Smooth muscle cell (in vitro differentiated cells): ENCODE data around the gene PLXND1. TPM values are rescaled to one million over a fixed set of nuclear protein-coding genes. Genes with fewer than 3 reads are reported as not detected.
A peak's percentile ranks its signal among the peaks of the same experiment; 100 is the strongest.

ENCODE experiments used
- DNase-seq: peaks from one replicate; lab custom pipeline; 2025; ENCODE audit not compliant: unreplicated experiment; lab: John Stamatoyannopoulos, UW
- H2AFZ ChIP-seq: fragments of 200-600 bp; sonication (generic); 2 replicates; pipeline ENCODE4 v1.6.0; 2016; ENCODE audit warnings: antibody characterized with exemption, low read depth, mild to moderate bottlenecking
- H3F3A ChIP-seq: fragments of 200-600 bp; sonication (generic); 2 replicates; pipeline ENCODE4 v1.6.0; 2017; ENCODE audit warnings: antibody characterized with exemption, low read depth
- H3K27ac ChIP-seq: fragments of 200-600 bp; sonication (generic); 2 replicates; pipeline ENCODE4 v1.5.1; 2016; ENCODE audit warnings: low read depth, mild to moderate bottlenecking
- H3K27me3 ChIP-seq: fragments of 200-600 bp; sonication (generic); 2 replicates; pipeline ENCODE4 v1.6.1; 2016; ENCODE audit warnings: low read depth, mild to moderate bottlenecking
- H3K36me3 ChIP-seq: fragments of 200-600 bp; sonication (generic); 2 replicates; pipeline ENCODE4 v1.5.1; 2016; ENCODE audit warnings: low read depth
- H3K4me1 ChIP-seq: fragments of 200-600 bp; sonication (generic); 2 replicates; pipeline ENCODE4 v1.5.1; 2016; ENCODE audit warnings: low read depth
- H3K4me2 ChIP-seq: fragments of 200-600 bp; sonication (generic); 2 replicates; pipeline ENCODE4 v1.6.0; 2016; ENCODE audit warnings: mild to moderate bottlenecking
- H3K4me3 ChIP-seq: fragments of 200-600 bp; sonication (generic); 2 replicates; pipeline ENCODE4 v1.5.1; 2016; ENCODE audit warnings: mild to moderate bottlenecking
- H3K79me2 ChIP-seq: fragments of 200-600 bp; sonication (generic); 2 replicates; pipeline ENCODE4 v1.6.0; 2016; ENCODE audit warnings: low read depth, mild to moderate bottlenecking
- H3K9ac ChIP-seq: fragments of 200-600 bp; sonication (generic); 2 replicates; pipeline ENCODE4 v1.6.0; 2016; ENCODE audit warnings: low read depth
- H3K9me3 ChIP-seq: fragments of 200-600 bp; sonication (generic); replicated peaks from 2 replicates; pipeline ENCODE4 v1.5.1; 2016; ENCODE audit warnings: low read depth
- H4K20me1 ChIP-seq: fragments of 200-600 bp; sonication (generic); 2 replicates; pipeline ENCODE4 v1.6.0; 2016; ENCODE audit warnings: low read depth
- WGBS: methylation state at CpG from one replicate; pipeline ENCODE4 v1.1.7; 2016; ENCODE audit warnings: low lambda C conversion rate; 5-methylcytosine and 5-hydroxymethylcytosine counted together
- polyA plus RNA-seq: library from polyadenylated mRNA; unstranded; fragments of >200 nt; fragmentation: Nextera tagmentation; extraction: Ambion mirVana; gene quantifications from 2 replicates; pipeline ENCODE4 v1.2.1, GENCODE V29; 2016
- total RNA-seq: library from RNA; depleted of rRNA; stranded (reverse); fragments of >200 nt; gene quantifications from 2 replicates; pipeline ENCODE4 v1.2.3, GENCODE V29; 2014
- TF ChIP-seq, protein P1 (sequence below): fragments of 200-600 bp; sonication (generic); IDR thresholded peaks from 2 replicates; pipeline ENCODE4 v1.5.1; 2017; ENCODE audit warnings: borderline replicate concordance, mild to moderate bottlenecking, antibody characterized with exemption; ENCODE audit not compliant: insufficient read depth, poor library complexity, severe bottlenecking

Gene PLXND1
- total and polyA plus RNA-seq, 2 experiments from 2014 or later = 75.8 to 94.3 TPM

DNA sequence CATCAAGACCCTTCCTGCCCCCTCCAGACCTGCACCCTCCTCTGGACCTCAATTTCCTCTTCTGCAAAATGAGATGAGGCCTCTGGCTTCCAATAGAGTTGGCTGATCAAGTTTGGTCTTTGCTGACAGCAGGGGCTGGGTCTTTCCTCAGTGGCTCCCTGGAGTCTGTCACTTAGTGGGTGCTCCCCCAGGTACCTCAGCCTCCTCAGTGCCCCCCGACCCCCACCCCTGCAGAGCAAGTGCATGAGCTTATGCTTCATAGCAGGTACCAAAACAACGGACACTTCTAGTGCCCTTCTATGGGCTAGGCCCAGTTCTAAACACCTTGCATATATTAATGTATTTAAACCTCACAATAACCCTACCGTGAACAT is 6.9 kb upstream of the PLXND1 start:
- H4K20me1 ChIP-seq = no peaks in the 10 kb centered on the region
- TF ChIP-seq, protein P1, sequence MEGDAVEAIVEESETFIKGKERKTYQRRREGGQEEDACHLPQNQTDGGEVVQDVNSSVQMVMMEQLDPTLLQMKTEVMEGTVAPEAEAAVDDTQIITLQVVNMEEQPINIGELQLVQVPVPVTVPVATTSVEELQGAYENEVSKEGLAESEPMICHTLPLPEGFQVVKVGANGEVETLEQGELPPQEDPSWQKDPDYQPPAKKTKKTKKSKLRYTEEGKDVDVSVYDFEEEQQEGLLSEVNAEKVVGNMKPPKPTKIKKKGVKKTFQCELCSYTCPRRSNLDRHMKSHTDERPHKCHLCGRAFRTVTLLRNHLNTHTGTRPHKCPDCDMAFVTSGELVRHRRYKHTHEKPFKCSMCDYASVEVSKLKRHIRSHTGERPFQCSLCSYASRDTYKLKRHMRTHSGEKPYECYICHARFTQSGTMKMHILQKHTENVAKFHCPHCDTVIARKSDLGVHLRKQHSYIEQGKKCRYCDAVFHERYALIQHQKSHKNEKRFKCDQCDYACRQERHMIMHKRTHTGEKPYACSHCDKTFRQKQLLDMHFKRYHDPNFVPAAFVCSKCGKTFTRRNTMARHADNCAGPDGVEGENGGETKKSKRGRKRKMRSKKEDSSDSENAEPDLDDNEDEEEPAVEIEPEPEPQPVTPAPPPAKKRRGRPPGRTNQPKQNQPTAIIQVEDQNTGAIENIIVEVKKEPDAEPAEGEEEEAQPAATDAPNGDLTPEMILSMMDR = no peak
- no peak for DNase-seq
- no peak overlapping the region for H3K4me2 ChIP-seq
- H3K4me3 ChIP-seq = no peak overlapping the region
- H3K27ac ChIP-seq = peak overlapping the region; percentile 98
- H3F3A ChIP-seq = peaks cover 32% of the 10 kb centered on the region
- H3K79me2 ChIP-seq = no peaks in the 10 kb centered on the region
- no peak overlapping the region for H3K9ac ChIP-seq
- H3K36me3 ChIP-seq = no peaks in the 10 kb centered on the region
- H3K27me3 ChIP-seq = no peaks in the 10 kb centered on the region
- 91% methylated on average over 3 of the region's 3 CpGs for WGBS
- H3K4me1 ChIP-seq = no peaks in the 10 kb centered on the region
- no peaks in the 10 kb centered on the region for H3K9me3 ChIP-seq
- no peak overlapping the region for H2AFZ ChIP-seq

DNA sequence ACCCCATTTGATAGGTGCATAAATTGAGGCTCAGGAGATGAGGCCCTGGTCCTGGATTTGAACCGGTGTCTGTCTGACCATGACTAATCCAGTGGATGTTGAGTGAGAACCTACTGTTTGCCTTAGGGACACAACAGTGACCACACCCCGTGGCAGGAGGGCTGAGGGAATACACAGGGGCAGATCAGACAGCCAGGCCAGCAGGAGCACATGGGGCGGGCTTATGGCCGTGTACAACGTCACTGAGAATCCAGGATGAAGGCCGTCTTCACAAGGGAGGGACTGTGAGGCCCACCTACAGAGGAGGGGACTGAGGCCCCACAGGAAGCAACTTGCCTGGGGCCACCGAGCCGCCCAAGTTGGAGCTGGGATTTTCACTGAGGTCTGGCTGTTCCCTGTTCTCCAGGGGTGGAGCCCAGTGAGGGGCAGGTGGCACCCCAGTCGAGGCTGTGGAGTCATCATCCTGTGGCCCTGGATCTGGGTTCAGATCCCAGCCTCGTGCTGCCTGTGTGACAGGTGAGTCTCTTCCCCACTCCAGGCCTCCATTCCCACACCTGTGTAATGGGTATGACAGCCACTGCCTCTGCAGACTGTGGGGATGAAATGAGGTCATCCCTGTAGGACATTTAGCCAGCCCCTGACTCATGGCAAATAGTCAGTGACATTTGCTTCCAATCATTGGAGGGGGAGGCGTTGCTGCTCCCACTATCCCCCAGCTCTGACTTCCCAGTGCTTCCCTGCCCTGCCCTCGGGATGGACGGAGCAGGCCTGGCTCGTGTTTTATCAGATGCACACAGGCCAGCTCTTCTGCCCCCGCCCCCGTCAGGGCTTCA is 6.3 kb upstream of the PLXND1 start:
- H4K20me1 ChIP-seq = no peaks in the 10 kb centered on the region
- H3K27me3 ChIP-seq = no peaks in the 10 kb centered on the region
- no peak overlapping the region for H2AFZ ChIP-seq
- H3F3A ChIP-seq = peaks cover 33% of the 10 kb centered on the region
- peaks cover 2% of the 10 kb centered on the region for H3K4me1 ChIP-seq
- peak overlapping the region; percentile 17 for H3K9ac ChIP-seq
- H3K9me3 ChIP-seq = no peaks in the 10 kb centered on the region
- H3K4me3 ChIP-seq = no peak overlapping the region
- WGBS = 30% methylated on average over 16 of the region's 16 CpGs
- no peak for DNase-seq
- H3K36me3 ChIP-seq = no peaks in the 10 kb centered on the region
- no peaks in the 10 kb centered on the region for H3K79me2 ChIP-seq
- TF ChIP-seq, protein P1 = no peak
- peak overlapping the region; percentile 98 for H3K27ac ChIP-seq
- H3K4me2 ChIP-seq = no peak overlapping the region

DNA sequence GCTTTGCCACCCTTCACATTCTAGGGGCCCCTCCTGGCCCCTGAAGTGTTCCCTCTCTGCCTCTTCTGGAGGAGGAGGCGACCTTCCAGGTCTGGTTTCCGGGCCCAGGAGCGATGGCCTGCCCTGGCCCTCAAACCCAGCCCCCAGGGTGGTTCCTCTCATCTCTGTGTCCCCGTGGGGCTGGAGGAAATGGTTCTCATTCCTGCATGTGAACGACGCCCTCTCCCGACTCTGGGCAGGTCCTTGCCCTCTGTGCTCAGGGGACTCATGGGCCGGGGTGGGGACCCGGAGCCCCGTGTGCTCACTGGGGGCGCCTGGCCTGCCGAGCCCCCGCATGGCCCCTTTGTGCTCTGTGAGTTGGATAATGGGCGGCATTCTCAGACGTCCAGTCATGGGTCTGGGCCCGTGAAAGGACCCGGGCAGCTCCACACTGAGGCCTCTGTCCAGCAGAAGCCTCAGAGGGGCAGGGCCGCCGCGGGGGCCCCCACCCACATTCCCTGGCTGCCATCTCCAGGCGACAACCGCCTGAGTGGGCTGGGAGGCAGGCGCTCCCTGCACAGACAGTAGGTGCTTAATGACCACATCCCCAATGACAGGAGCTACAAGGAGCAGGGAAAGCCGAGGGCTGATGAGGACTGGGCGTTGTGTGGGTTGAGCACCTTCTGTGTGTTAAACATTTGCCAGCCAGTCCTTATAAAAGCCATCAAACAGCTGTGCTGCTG is 5.5 kb upstream of the PLXND1 start:
- TF ChIP-seq, protein P1 = no peak
- H3K4me3 ChIP-seq = no peak overlapping the region
- no peaks in the 10 kb centered on the region for H4K20me1 ChIP-seq
- no peaks in the 10 kb centered on the region for H3K27me3 ChIP-seq
- H3K9me3 ChIP-seq = no peaks in the 10 kb centered on the region
- peaks cover 8% of the 10 kb centered on the region for H3K4me1 ChIP-seq
- H3K27ac ChIP-seq = peak overlapping the region; percentile 98
- no peaks in the 10 kb centered on the region for H3K79me2 ChIP-seq
- H3K36me3 ChIP-seq = no peaks in the 10 kb centered on the region
- no peak overlapping the region for H2AFZ ChIP-seq
- peaks cover 41% of the 10 kb centered on the region for H3F3A ChIP-seq
- peak overlapping the region; percentile 88 for H3K9ac ChIP-seq
- DNase-seq = peak; percentile 20
- H3K4me2 ChIP-seq = peak overlapping the region; percentile 66
- WGBS = 2% methylated on average over 25 of the region's 25 CpGs
